HL-60/S4 (cell line): ENCODE measurements around the gene GNG7.
"Not testable (repeated sequence)": the region's sequence is repeated elsewhere in the genome, so short reads cannot be mapped to it uniquely, and the experiment has no call there.

Experiments used
- in situ Hi-C: fragments of 300-500 bp; cut with MboI; formaldehyde crosslinking; loops from 2 replicates; pipeline ENCODE4 v1.14.3; 2022; ENCODE audit warnings: low sequenced_read_pairs

GNG7 gene

DNA sequence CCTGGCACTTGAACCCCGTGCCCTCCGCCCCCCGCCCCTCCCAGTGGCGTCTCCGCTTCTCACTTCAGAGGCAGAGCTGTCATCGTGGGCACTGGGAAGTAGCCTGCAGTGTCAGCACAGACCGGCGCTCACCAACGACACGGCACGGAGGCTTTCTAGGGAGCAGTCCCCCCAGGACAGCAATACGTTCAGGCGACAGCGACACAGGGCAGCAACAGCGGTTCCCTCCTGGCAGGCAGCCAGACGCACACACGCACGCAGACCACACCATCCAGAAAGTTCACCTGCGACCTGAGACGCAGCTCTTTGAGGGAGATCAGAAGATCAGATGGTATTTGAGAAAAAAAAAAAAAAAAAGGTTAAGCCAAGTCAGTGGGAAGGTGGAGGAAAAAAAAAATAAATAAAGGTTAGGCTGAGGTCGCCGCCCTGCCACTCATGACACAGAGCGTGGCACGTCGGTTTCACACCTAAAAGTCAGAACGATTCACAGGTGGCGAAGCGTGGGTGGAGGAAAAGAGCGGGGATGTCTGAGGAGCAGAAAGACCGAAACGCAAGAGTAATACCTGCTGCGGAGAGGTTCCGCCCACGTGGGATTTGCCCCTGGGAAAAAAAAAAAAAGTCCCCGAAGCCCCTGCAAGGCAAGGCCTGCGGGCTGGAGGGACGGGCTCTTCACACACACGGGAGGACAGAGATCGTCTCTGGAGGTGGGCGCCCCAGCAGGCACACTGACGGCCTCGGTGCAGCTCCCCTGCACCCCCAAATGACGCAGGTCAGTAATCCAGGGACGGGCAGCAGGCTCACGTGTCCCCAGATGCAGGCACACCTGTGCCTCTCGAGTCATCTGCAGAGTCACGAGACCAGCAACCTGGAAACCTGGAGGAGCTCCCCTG lies 94.5 kb downstream of the GNG7 start:
- in situ Hi-C loops: no loop called here

DNA sequence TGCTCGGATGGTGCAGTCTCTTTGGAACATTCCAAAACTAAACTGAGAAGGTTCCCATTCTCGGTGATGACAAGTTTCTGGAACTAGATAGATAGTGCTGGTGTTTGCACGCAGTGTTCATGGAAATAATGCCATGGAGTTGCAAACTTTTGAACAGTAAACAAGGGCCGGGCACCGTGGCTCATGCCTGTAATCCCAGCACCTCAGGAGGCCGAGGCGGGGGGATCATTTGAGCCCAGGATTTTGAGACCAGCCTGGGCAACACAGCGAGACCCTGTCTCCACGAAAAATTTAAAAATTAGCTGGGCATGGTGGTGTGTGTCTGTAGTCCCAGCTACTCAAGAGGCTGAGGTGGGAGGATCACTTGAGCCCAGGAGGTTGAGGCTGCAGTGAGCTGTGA lies 95.7 kb downstream of the GNG7 start:
- in situ Hi-C loops: not testable (repeated sequence)

DNA sequence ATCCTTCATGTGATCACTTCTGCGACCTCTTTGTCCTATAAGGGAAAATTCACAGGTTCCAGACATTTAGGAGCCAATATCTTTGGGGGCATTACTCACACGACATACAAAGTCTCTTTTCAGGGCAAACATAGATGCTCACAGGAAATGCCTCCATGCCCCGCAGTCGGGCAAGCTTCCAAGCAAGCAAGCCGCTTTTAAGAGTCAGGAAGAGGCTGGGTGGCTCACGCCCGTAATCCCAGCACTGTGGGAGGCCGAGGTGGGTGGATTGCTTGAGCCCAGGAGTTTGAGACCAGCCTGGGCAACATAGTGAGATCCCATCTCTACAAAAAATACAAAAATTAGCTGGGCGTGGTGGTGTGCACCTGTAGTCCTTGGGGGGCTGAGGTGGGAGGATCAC lies 96.6 kb downstream of the GNG7 start:
- in situ Hi-C loops: not testable (repeated sequence)

DNA sequence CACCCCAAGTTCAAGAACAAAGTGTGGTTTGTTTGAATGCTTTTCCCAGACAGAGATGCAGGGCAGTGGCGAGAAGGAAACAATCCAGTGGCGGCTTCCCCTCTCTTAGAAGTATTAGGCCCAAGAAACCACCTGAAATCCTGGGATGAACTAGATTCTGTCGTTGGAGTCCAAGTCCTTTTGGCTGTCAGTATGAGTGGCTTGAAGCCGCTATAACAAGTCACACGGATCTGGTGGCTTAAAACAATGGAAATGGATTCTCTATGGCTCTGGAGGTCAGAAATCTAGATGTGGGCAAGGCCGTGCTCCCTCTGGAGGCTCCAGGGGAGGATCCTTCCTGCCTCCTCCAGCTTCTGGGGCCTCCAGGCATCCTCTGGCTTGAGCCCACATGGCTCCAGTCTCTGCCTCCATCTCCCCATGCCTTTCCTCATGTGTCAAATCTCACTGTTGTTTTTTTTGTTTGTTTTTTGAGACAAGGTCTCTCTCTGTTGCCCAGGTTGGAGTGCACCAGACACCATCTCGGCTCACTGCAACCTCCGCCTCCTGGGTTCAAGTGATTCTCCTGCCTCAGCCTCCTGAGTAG lies 97.7 kb downstream of the GNG7 start:
- in situ Hi-C loops: no loop called here

DNA sequence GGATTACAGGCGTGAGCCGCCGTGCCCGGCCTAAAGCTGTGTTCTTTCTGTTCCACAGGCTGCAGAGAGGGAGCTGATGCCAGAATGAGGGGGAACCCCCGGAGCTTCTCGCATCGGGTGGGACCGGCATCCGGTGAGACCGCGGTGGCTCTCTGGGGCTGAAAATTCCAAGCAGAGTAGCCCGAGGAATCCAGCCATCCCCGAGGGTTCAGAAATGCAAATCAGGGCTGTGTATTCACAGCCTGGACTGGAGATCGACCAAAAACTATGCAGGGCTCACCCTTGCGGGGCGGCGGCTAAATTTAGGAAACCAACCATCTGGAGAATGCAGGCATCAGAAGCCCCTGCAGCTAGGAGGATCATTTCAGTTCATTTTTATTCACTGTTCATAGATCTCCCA lies 99.2 kb downstream of the GNG7 start:
- in situ Hi-C loops: no loop called here

DNA sequence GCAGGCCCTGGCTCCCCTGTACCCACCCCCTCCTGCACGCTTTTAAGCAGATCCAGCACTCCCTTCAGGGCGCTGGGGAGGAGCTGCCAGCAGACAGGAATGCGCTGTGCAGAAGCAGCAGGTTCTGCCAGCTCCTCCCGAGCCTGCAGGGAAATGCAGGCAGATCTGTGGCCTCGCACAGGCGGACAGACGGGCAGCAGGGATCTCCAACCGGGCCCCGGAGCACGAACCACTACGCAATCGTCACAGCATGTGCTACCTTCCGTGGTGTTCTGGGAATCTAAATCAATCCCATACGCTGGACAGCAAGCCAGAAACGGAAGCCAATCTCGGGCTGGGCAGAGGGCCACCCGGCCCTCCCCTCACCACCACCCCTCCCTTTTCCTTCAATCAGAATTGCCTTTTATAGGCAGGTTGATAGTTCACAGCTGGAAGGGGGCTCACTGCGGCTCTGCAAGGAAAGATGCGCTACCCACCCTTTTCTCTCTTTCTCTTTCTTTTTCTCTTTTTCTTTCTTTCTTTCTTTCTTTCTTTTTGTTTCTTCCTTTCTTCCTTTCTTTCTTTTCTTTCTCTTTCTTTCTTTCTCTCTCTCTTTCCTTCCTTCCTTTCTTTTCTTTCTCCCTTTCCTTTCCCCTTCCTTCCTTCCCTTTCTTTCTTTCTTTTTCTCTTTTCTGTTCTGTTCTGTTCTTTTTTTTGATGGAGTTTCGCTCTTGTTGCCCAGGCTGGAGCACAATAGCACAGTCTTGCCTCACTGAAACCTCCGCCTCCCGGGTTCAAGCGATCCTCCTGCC lies 99.9 kb downstream of the GNG7 start:
- in situ Hi-C loops: no loop called here

DNA sequence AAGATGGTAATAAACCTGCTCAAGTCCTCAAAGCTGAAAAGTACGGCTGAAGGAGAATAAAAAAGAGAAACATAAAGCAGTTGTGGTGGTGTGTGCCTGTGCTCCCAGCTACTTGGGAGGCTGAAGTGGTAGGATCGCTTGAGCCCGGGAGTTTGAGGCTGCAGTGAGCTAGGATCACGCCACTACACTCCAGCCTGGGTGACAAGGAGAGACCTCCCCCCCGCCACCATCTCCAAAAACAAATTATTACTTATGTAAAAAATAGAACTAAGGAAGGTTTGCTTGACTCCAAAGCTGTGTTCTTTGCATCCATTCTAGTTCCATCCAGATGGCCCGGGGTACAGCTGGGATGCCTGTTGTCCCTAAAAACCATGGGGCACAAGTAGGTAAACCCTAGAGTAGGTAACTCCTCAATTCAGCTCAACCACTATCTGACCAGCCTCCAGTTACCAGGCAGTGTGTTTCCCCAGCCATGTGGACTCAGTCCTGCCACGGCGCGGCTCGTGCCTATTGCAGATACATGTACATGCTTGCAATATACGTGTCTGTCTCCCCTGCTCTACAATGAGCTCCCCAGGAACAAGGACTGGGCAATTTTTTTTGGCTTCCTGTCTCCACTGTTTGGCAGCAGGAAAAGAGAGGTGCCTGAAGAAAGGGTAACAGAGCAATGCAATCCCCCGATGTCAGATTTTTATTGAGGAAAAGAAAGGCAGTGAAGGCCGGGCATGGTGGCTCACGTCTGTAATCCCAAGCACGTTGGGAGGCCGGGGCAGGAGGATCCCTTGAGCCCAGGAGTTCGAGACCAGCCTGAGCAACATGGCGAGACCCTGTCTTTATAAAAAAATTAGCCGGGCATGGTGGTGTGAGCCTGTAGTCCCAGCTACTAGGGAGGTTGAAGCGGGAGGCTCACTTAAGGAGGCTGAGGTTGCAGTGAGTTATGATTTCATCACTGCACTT lies 101.3 kb downstream of the GNG7 start:
- in situ Hi-C loops: no loop called here

DNA sequence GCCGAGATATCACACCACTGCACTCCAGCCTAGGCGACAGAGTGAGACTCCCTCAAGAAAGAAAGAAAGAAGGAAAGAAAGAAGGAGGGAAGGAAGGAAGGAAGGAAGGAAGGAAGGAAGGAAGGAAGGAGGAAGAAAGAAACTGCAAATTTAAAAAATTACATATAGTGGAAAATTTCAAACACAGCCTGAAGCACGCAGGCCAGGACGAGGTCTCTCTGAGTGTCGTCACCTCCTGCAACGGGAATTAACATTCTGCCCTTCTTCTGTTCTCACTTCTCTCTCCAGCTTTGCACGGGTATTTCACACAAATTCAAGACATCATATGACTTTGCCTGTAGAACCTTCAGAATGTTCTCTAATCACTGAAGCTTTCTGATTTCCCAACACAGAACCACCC lies 108.2 kb downstream of the GNG7 start:
- in situ Hi-C loops: no loop called here

DNA sequence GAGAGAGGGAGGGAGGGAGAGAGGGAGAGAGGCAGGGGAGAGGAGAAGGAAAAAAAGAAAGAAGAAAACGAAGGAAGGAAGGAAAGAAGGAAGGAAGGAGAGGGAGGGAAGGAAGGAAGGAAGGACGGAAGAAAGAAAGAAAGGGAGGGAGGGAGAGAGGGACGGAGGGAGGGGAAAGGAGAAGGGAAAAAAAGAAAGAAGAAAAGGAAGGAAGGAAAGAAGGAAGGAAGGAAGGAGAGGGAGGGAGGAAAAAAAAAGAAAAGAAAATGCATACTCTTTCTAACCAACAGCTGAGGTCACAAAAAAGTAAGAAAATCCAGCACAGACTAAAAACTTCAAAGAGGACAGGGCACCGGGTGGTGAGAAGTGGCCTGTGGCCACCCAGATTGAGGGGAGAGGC lies 109.7 kb downstream of the GNG7 start:
- in situ Hi-C loops: no loop called here

DNA sequence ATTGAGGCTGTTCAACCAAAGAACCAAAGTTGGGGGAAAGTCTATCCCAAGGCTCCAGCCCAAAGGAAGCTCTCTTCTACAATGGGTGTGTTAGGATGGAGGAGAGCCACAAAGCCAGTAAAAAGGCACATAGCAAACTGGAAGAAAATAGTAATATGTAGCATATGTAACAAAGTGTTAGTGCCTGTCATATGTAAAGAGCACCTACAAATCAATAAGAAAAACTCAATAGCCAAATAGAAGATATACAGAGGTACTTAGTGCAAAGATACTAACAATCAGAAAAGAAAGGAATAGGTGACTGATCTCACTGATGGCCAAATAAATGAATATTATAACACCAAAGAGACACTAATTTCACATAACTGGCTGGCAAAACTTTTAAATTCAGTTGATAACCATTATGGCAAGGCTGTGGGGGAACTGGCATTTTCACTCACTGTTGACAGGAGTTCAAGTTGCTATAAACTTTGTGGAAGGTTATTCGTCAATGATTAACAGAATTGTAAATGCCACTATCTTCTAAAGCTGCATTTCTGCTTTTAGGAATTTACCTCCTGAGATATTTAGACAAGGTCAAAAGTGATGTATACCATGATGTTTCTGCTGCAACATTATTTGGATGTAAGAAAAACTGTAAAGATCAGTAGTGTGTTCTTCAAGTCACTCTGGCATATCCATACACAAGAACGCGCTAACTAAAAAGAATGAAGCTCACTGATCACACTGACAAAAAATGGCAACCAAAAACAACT lies 110.8 kb downstream of the GNG7 start:
- in situ Hi-C loops: no loop called here

DNA sequence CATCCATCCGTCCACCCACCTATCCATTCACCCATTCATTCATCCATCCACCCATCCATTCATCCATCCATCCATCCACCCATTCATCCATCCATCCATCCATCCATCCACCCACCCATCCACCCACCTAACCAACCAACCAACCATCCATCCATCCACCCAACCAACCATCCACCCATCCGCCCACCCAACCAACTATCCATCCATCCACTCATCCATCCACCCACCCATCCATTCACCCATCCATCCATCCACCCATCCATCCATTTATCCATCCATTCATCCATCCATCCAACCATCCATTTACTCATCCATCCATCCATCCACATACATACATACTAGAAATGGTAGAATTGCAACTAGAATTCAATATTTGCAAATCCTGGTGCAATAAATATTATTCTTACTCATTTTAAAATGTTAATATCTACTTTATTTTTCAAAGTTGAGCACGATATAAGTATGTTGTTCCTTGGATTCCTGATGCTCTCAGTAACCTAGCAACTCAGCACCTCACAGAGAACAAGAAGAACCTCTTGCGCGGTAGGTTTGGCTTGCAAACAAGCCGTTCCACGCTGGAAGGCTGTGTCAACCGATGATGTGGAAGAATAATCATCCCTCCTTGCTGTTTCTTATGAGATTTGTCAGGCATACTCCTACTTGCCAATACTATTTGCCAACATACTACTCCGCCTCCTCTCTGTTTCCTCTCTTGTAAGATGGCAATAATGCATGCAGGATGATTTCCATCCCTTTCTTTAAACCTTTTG lies 111.7 kb downstream of the GNG7 start:
- in situ Hi-C loops: no loop called here

DNA sequence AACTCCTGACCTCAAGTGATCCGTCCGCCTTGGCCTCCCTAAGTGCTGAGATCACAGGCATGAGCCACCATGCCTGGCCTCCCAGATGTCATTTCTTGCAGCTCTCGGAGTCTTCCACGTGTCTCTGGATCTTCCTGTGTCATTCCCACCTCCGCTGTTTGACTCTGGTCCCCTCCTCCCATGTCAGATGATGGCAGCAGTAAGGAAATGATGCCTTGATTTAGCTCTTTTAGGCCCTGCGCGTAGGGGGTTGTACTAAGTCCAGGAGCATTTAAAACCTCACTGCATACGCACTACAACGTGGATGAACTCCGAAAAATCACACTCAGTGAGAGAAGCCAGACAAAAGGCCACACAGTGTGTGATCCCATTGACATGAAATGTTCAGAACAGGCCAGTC lies 113.1 kb downstream of the GNG7 start:
- in situ Hi-C loops: no loop called here

DNA sequence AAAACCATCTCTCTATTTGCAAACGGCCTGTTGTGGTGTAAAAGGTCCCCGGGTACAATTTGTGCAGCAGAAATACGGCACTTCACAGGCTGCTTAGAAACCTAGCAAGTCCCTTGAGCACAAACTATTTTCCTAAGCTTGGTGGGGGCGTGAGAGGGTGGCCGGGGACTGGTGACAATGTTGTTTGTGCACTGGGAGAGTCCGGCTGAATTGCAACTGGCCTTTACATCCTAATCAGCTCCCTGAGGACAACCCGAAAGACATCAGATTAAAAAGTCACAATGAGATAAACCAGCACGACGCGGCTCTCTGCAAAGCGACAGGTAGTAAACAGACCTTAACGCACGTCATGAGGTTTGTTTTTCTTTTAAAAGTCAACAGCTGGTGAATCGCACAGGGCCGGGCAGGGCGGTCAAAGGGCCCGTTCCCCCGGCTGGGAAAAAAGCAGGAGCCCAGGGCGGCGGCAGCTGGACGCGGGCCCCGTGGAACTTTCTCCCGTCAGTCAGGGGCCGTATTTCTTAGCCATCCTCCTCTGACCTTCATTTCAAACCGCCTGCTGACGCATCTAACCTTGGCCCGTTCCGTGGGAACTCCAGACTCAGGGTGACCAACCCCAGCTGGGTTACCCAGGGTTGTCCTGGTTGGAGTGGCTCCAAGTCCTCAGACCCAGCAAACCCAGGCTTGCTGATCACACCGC lies 114.3 kb downstream of the GNG7 start:
- in situ Hi-C loops: no loop called here

DNA sequence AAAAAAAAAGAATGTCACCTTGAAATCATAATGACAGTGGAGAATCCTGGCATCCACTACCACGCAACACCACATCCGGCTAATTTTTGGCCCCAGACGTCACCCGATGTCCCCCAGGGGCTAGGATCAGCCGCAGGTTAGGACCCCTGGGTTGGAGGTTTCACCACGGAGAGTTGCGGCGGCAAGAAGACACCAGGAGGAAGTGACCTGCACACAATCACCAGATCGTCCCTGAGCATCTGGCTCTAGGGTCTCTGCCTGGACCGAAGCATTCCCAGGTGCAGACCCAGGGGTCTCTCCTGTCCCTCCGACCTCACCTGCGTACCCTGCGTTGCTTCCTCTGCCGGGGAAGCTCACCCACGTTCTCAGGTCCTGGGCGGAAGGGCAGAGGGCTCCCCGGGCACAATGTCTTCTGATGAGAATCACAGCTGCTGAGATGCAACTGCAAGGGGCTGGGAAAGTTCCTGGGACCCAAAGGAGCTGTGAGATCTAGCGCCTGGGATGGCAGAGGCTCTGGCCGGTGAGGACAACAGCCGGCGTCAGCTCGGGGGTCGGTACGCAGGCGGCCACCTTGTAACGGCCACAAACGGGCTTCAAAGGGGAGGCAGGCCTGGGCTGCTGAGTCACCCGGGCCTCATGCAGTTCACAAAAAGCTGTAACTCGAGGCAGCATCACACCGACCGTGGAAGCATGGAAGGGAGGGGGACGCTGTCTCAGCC lies 115.3 kb downstream of the GNG7 start:
- in situ Hi-C loops: no loop called here

DNA sequence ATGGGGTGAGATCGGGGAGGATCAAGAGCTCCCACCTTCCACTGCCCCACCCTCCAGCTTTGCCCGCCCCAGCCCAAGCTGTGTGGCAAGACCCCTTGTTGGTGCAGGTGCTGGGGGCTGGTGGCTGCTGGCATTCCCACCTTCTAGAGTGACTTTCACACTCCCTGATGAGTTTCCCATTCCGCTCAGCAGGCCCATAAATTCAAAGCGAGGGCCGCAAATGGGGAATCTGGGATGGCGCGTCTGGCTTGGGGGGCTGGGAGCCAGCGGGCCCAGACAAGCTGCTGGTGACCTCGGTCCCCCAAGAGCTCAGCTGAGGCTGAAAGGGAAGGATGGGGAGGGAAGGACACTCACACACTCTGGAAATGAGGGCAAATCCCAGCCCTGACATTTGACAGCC lies 116.3 kb downstream of the GNG7 start:
- in situ Hi-C loops: no loop called here

DNA sequence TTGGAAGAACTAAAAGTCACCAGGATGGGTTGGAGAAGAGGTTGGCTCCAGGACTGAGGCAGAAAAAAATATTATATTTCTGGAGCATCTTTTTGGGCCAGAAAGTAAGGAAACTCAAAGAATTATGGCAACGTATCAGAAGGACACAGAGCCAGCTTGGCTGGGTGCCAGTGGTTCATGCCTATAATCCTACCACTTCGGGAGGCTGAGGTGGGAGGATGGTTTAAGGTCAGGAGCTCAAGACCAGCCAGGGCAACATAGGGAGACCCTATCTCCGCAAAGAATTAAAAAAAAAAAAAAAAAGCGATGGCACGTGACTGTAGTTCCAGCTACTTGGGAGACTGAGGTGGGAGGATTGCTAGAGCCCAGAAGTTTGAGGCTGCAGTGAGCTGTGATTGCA lies 118.5 kb downstream of the GNG7 start:
- in situ Hi-C loops: no loop called here

DNA sequence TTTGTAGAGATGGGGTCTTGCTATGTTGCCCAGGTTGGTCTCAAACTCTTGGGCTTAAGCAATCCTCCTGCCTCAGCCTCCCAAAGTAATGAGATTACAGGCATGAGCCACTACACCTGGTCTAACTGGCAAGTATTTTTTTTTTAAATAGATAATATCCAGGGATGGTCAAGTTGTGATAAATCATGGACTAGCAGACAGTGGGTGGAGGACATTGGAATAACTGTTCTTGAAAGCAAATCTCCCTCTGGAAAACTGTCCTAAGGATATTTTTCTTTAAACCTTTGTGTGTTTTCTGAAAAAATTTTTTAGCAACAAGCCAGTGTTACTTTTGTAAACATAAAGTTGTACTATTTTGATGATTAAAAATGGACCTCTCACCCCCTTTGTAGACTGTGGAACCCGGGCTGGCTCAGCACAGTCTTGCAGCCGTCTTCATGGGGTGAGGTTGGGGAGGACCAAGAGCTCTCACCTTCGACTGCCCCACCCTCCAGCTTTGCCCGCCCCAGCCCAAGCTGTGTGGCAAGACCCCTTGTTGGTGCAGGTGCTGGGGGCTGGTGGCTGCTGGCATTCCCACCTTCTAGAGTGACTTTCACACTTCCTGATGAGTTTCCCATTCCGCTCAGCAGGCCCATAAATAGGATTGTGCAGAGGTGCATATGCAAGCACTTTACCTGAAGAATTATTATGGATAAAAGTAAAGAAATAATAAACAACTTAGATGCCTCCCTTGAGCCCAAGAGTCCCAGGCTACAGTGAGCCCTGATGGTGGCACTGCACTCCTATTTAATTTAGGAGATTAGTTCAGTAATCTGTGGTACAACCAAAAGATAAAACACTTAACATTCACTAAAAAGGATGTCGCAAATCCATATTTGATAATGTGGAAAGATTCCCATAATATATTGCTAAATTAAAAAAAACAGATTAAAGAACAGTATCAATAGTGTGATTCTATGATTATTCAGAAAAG lies 119.2 kb downstream of the GNG7 start:
- in situ Hi-C loops: no loop called here
